H1 (cell line): ENCODE results near the gene SLIT3. TPM values are rescaled to one million over a fixed set of nuclear protein-coding genes. Genes with fewer than 3 reads are reported as not detected.

ENCODE experiments used
- CTCF ChIA-PET: fragments of 300-600 bp; sonication (Branson Sonifier 250); formaldehyde crosslinking; loops from one replicate; lab custom pipeline; 2021; ENCODE audit not compliant: partially characterized antibody; lab: Charles Lee
- POLR2A ChIA-PET: fragments of 300-600 bp; sonication (Branson Sonifier 250); formaldehyde crosslinking; loops from one replicate; lab custom pipeline; 2021; ENCODE audit warnings: inconsistent platforms; ENCODE audit not compliant: partially characterized antibody; lab: Charles Lee
- DNase-seq, 2 experiments: peaks; one replicate each; pipeline versions ENCODE4 v3.0.0 to v3.0.0-alpha.2; 2010 to 2022; ENCODE audit warnings: low spot score in 2 of 2, low read depth in 1 of 2, mixed read lengths in 1 of 2
- FAIRE-seq: peaks from 2 replicates; lab custom pipeline; 2011; peaks lifted over from hg19 to GRCh38; lab: Jason Lieb, UNC
- H2AFZ ChIP-seq: 2 replicates; pipeline ENCODE4 v1.8.1; 2012; ENCODE audit warnings: low read length, inconsistent platforms
- H2AK5ac ChIP-seq: 2 replicates; pipeline ENCODE4 v1.6.1; 2013; ENCODE audit warnings: low read depth, low read length
- H2BK120ac ChIP-seq: replicated peaks from 2 replicates; pipeline ENCODE3; 2013; ENCODE audit warnings: low read depth, low read length, inconsistent platforms
- H2BK12ac ChIP-seq: 2 replicates; pipeline ENCODE4 v1.6.1; 2013; ENCODE audit warnings: low read depth, low read length
- H2BK15ac ChIP-seq: 2 replicates; pipeline ENCODE4 v1.6.1; 2013; ENCODE audit warnings: low read length
- H2BK20ac ChIP-seq: 2 replicates; pipeline ENCODE4 v1.6.1; 2013; ENCODE audit warnings: low read length
- H2BK5ac ChIP-seq: 2 replicates; pipeline ENCODE4 v1.6.1; 2013; ENCODE audit warnings: low read depth, low read length
- H3K14ac ChIP-seq: 2 replicates; pipeline ENCODE4 v1.6.1; 2013; ENCODE audit warnings: inconsistent platforms; ENCODE audit not compliant: insufficient read length
- H3K18ac ChIP-seq: 2 replicates; pipeline ENCODE4 v1.6.1; 2013; ENCODE audit warnings: low read length; ENCODE audit errors: extremely low read depth
- H3K23ac ChIP-seq: 2 replicates; pipeline ENCODE4 v1.6.1; 2013; ENCODE audit warnings: inconsistent platforms; ENCODE audit not compliant: insufficient read length
- H3K23me2 ChIP-seq: 2 replicates; pipeline ENCODE4 v1.6.1; 2013; ENCODE audit warnings: low read depth, low read length
- H3K27ac ChIP-seq: 2 replicates; pipeline ENCODE4 v1.6.1; 2011; ENCODE audit warnings: low read depth, low read length, inconsistent platforms
- H3K27me3 ChIP-seq, 4 experiments: replicated peaks in 1 of 4; 1 replicate in 1 of 4; 2 replicates in 3 of 4; pipeline versions ENCODE4 v1.6.1 to v1.8.1; 2011 to 2013; ENCODE audit warnings: low read length in 3 of 4, mild to moderate bottlenecking in 3 of 4, inconsistent platforms in 2 of 4, mixed read lengths in 2 of 4, moderate library complexity in 1 of 4; ENCODE audit not compliant: control insufficient read depth in 3 of 4, insufficient read depth in 3 of 4; ENCODE audit errors: extremely low read depth in 1 of 4
- H3K36me3 ChIP-seq, 4 experiments: 2 replicates each; pipeline versions ENCODE4 v1.6.1 to v1.8.1; 2011 to 2013; ENCODE audit warnings: mild to moderate bottlenecking in 4 of 4, low read length in 3 of 4, moderate library complexity in 2 of 4, control low read depth in 1 of 4, inconsistent platforms in 1 of 4; ENCODE audit not compliant: insufficient read depth in 4 of 4, control insufficient read depth in 2 of 4
- H3K4ac ChIP-seq: replicated peaks from 2 replicates; pipeline ENCODE3; 2013; ENCODE audit warnings: low read length, low read depth, mixed read lengths, inconsistent platforms; ENCODE audit not compliant: insufficient read length
- H3K4me1 ChIP-seq, 4 experiments: replicated peaks in 1 of 4; 1 replicate in 1 of 4; 2 replicates in 3 of 4; pipeline versions ENCODE4 v1.6.1 to v1.8.1; 2011 to 2013; ENCODE audit warnings: low read length in 3 of 4, inconsistent platforms in 2 of 4, mixed read lengths in 1 of 4; ENCODE audit not compliant: insufficient read depth in 4 of 4, control insufficient read depth in 3 of 4
- H3K4me2 ChIP-seq, 2 experiments: 2 replicates each; pipeline versions ENCODE4 v1.6.1 to v1.8.1; 2011 to 2013; ENCODE audit warnings: low read depth in 2 of 2, low read length in 2 of 2, control low read depth in 1 of 2, inconsistent platforms in 1 of 2, mild to moderate bottlenecking in 1 of 2; ENCODE audit not compliant: insufficient read depth in 1 of 2
- H3K4me3 ChIP-seq, 4 experiments: fragments of 200-600, 300-600 bp in 1 of 4; sonication (generic), shearing (Covaris generic), sonication (Bioruptor Twin) in 1 of 4; 2 replicates each; pipeline versions ENCODE4 v1.5.1 to v1.8.1; 2011 to 2016; ENCODE audit warnings: low read length in 4 of 4, low read depth in 3 of 4, control low read depth in 2 of 4, inconsistent platforms in 2 of 4, mild to moderate bottlenecking in 2 of 4, mixed read lengths in 1 of 4, moderate library complexity in 1 of 4; ENCODE audit not compliant: insufficient read depth in 2 of 4; ENCODE audit errors: extremely low read depth in 1 of 4
- H3K56ac ChIP-seq: replicated peaks from 2 replicates; pipeline ENCODE3; 2013; ENCODE audit warnings: low read depth, mild to moderate bottlenecking, mixed read lengths, low read length, inconsistent platforms; ENCODE audit not compliant: insufficient read length
- H3K79me1 ChIP-seq: 2 replicates; pipeline ENCODE4 v1.6.1; 2013; ENCODE audit warnings: low read depth, low read length, control low read depth
- H3K79me2 ChIP-seq, 2 experiments: 2 replicates each; pipeline versions ENCODE4 v1.6.1 to v1.8.1; 2012 to 2013; ENCODE audit warnings: low read length in 2 of 2, mild to moderate bottlenecking in 2 of 2, inconsistent platforms in 1 of 2; ENCODE audit not compliant: insufficient read depth in 2 of 2, control insufficient read depth in 1 of 2
- H3K9ac ChIP-seq, 4 experiments: replicated peaks in 1 of 4; 1 replicate in 1 of 4; 2 replicates in 3 of 4; pipeline versions ENCODE4 v1.6.1 to v1.8.1; 2011 to 2013; ENCODE audit warnings: low read depth in 3 of 4, low read length in 3 of 4, control low read depth in 2 of 4, mild to moderate bottlenecking in 2 of 4, moderate library complexity in 2 of 4, inconsistent platforms in 1 of 4; ENCODE audit errors: extremely low read depth in 1 of 4
- H3K9me3 ChIP-seq, 2 experiments: 2 replicates each; pipeline versions ENCODE4 v1.6.1 to v1.8.1; 2012 to 2013; ENCODE audit warnings: mild to moderate bottlenecking in 2 of 2, moderate library complexity in 2 of 2, control low read depth in 1 of 2, inconsistent platforms in 1 of 2, low read depth in 1 of 2, low read length in 1 of 2, mixed read lengths in 1 of 2; ENCODE audit not compliant: insufficient read depth in 2 of 2
- H4K20me1 ChIP-seq, 2 experiments: replicated peaks in 1 of 2; 2 replicates each; pipeline versions ENCODE3 to v1.8.1; 2011 to 2013; ENCODE audit warnings: inconsistent platforms in 2 of 2, low read length in 2 of 2, mild to moderate bottlenecking in 1 of 2; ENCODE audit not compliant: insufficient read depth in 2 of 2, control insufficient read depth in 1 of 2
- H4K5ac ChIP-seq: 2 replicates; pipeline ENCODE4 v1.6.1; 2013; ENCODE audit warnings: low read length, low read depth, mixed read lengths, inconsistent platforms; ENCODE audit not compliant: insufficient read length
- H4K8ac ChIP-seq: 2 replicates; pipeline ENCODE4 v1.8.0; 2013; ENCODE audit warnings: mild to moderate bottlenecking, moderate library complexity, low read length, inconsistent platforms; ENCODE audit not compliant: insufficient read depth; ENCODE audit errors: extremely low read depth
- H4K91ac ChIP-seq: replicated peaks from 2 replicates; pipeline ENCODE3; 2013; ENCODE audit warnings: low read length, mixed read lengths, inconsistent platforms; ENCODE audit not compliant: insufficient read length
- BCL11A ChIP-seq, 2 experiments: IDR thresholded peaks; one replicate each; pipeline ENCODE4 v1.6.1; 2011; ENCODE audit warnings: low read depth in 2 of 2, low read length in 2 of 2, mild to moderate bottlenecking in 2 of 2
- CHD1 ChIP-seq: IDR thresholded peaks from 2 replicates; pipeline ENCODE4 v1.6.1; 2012; ENCODE audit warnings: low read depth, low read length, improper control_type of control experiment
- CTBP2 ChIP-seq: IDR thresholded peaks from 2 replicates; pipeline ENCODE4 v1.7.0; 2011; ENCODE audit warnings: borderline replicate concordance, mild to moderate bottlenecking, moderate library complexity, mixed read lengths, low read length; ENCODE audit not compliant: insufficient read depth, insufficient read length
- GTF2F1 ChIP-seq: IDR thresholded peaks from 2 replicates; pipeline ENCODE4 v1.6.1; 2012; ENCODE audit warnings: low read depth, low read length, improper control_type of control experiment, borderline replicate concordance
- HDAC6 ChIP-seq: IDR thresholded peaks from one replicate; pipeline ENCODE4 v1.7.1; 2012; ENCODE audit warnings: low read depth, mild to moderate bottlenecking, inconsistent platforms, low read length, moderate library complexity
- NANOG ChIP-seq: IDR thresholded peaks from 2 replicates; pipeline ENCODE4 v1.6.1; 2011; ENCODE audit warnings: low read length, low read depth, mild to moderate bottlenecking, inconsistent platforms; ENCODE audit not compliant: insufficient read depth, poor library complexity, severe bottlenecking
- PHF8 ChIP-seq: fragments of 200-600 bp; sonication (generic); conservative IDR thresholded peaks from 2 replicates; pipeline ENCODE4 v1.7.1; 2012; ENCODE audit warnings: low read depth, mild to moderate bottlenecking, inconsistent platforms, low read length, moderate library complexity
- POLR2AphosphoS5 ChIP-seq: IDR thresholded peaks from 2 replicates; pipeline ENCODE4 v1.6.1; 2011; ENCODE audit warnings: low read depth, low read length
- RFX5 ChIP-seq: IDR thresholded peaks from 2 replicates; pipeline ENCODE4 v1.6.1; 2011; ENCODE audit warnings: low read depth, low read length, improper control_type of control experiment, borderline replicate concordance
- RXRA ChIP-seq: IDR thresholded peaks from 2 replicates; pipeline ENCODE4 v1.6.1; 2011; ENCODE audit warnings: low read depth, mild to moderate bottlenecking, low read length, moderate library complexity; ENCODE audit not compliant: insufficient read depth
- SAP30 ChIP-seq: fragments of 300-600 bp; sonication (generic); IDR thresholded peaks from 2 replicates; pipeline ENCODE4 v1.7.1; 2012; ENCODE audit warnings: low read length, moderate library complexity, mild to moderate bottlenecking, inconsistent platforms; ENCODE audit not compliant: insufficient read depth, insufficient replicate concordance
- SIN3A ChIP-seq, 2 experiments: IDR thresholded peaks in 1 of 2; conservative IDR thresholded peaks in 1 of 2; 2 replicates each; pipeline ENCODE4 v1.6.1; 2011 to 2012; ENCODE audit warnings: low read length in 2 of 2, improper control_type of control experiment in 1 of 2, low read depth in 1 of 2, mild to moderate bottlenecking in 1 of 2
- SP2 ChIP-seq: IDR thresholded peaks from 2 replicates; pipeline ENCODE4 v1.6.1; 2012; ENCODE audit warnings: mild to moderate bottlenecking, low read length, inconsistent platforms
- TCF12 ChIP-seq: IDR thresholded peaks from 2 replicates; pipeline ENCODE4 v1.6.1; 2011; ENCODE audit warnings: low read depth, mild to moderate bottlenecking, low read length
- WGBS, 2 experiments: shearing (Covaris generic) in 1 of 2; methylation state at CpG; one replicate each; pipeline versions ENCODE4 v1.1.6 to v1.1.7; 2013 to 2015; ENCODE audit warnings: low lambda C conversion rate in 2 of 2, mixed read lengths in 2 of 2, inconsistent platforms in 1 of 2, low coverage in 1 of 2, missing lambda C conversion rate in 1 of 2; ENCODE audit not compliant: insufficient replicate concordance in 2 of 2, insufficient coverage in 1 of 2, insufficient read length in 1 of 2; ENCODE audit errors: extremely low coverage in 1 of 2, missing lambda C conversion rate in 1 of 2; 5-methylcytosine and 5-hydroxymethylcytosine counted together
- polyA plus RNA-seq, 7 experiments: library from polyadenylated mRNA; depleted of rRNA in 3 of 7; stranded (reverse) in 5 of 7; unstranded in 2 of 7; fragments of >200 nt in 5 of 7; fragments of 200-250 nt in 2 of 7; gene quantifications; 1 replicate in 5 of 7; 2 replicates in 1 of 7; 4 replicates in 1 of 7; pipeline versions ENCODE4 v1.2.1 to v1.2.3, GENCODE V29; 2011 to 2013; ENCODE audit warnings: missing spikeins in 2 of 7, mixed read lengths in 2 of 7
- total RNA-seq: library from RNA; stranded (reverse); fragmentation: NEBNext Ultra II Directional; extraction: Animal tissue kit (Norgen Biotek cat#: 25700); gene quantifications from 2 replicates; pipeline ENCODE4 v1.2.1, GENCODE V29; 2021

The SLIT3 gene
- total and polyA plus RNA-seq, 2 of the 8 experiments (the other 6 are each of a cell fraction or from before 2014, with no cell fraction given), result 1.1 to 1.2 TPM

- Histone ChIP-seq H3K27me3 (no peaks in the 10 kb centered on the region; a peak in 1 of 7 replicates), H3K56ac (no peak overlapping the region), H3K36me3 (no peaks in the 10 kb centered on the region), H3K23ac (no peak overlapping the region), H2BK12ac (no peak overlapping the region), H3K23me2 (no peaks in the 10 kb centered on the region), H4K91ac (no peak overlapping the region), H3K14ac (no peak overlapping the region), H3K79me1 (no peaks in the 10 kb centered on the region), H2AK5ac (no peak overlapping the region), H3K9ac (no peak overlapping the region), H2BK5ac (no peak overlapping the region), H3K9me3 (no peaks in the 10 kb centered on the region), H3K4me1 (peaks cover 0 to 5% (median 0%) of the 10 kb centered on the region in 4 experiments; a peak in 1 of 7 replicates), H4K20me1 (no peaks in the 10 kb centered on the region), H2BK20ac (no peak overlapping the region), H3K79me2 (no peaks in the 10 kb centered on the region), H4K5ac (no peak overlapping the region), H2BK120ac (no peak overlapping the region), H3K4ac (no peak overlapping the region), H3K4me3 (no peak overlapping the region), H3K4me2 (no peak overlapping the region), H3K27ac (no peak overlapping the region), H2BK15ac (no peak overlapping the region), H4K8ac (no peak overlapping the region), H3K18ac (no peak overlapping the region), H2AFZ (no peak overlapping the region)
- CTCF ChIA-PET, result interaction anchor here (0.8 to 2.0 kb wide), 3 partner anchors 25 to 200 kb away, joined by 3 to 4 read pairs (median 3); no protein-coding TSS in a partner anchor
- no peak for FAIRE-seq
- 85% methylated on average over 3 of the region's 3 CpGs; no CpG with 5 or more reads in 1 of the 2 experiments for WGBS, 2 experiments
- DNase-seq, result no peak
- POLR2A ChIA-PET, result no interaction called here
- TF ChIP-seq TCF12 (no peak), RXRA (no peak), SAP30 (no peak), HDAC6 (no peak), BCL11A (IDR thresholded peaks at IDR 0.05; ENCODE audit: low read depth in 2 of 2, low read length in 2 of 2) (no peak), PHF8 (no peak), CHD1 (no peak), SIN3A (conservative IDR thresholded peaks at IDR 0.05 in 1 of 2, IDR thresholded peaks at IDR 0.05 in 1 of 2; ENCODE audit: low read depth in 1 of 2, low read length in 2 of 2) (no peak), CTBP2 (no peak), RFX5 (no peak), GTF2F1 (no peak), POLR2AphosphoS5 (no peak), NANOG (no peak), SP2 (no peak)
These were observed 115.3 kb downstream of the SLIT3 start for GRCh38 chr5:169185626-169186025.
